Adrenal gland (tissue), 12 donors: ENCODE results near the gene CIART. TPM values are rescaled to one million over a fixed set of nuclear protein-coding genes. Genes with fewer than 3 reads are reported as not detected.

Experiments
- DNase-seq, 7 donors: peaks; one replicate each; pipeline ENCODE4 v3.0.0-alpha.2; 2019 to 2020
- H3K27ac ChIP-seq, 5 donors: fragments of 200-600 bp; sonication (generic) in 4 of 5; 1 replicate in 3 of 5; 2 replicates in 2 of 5; pipeline versions ENCODE4 v1.5.1 to v1.8.0; 2016 to 2020; ENCODE audit warnings: mild to moderate bottlenecking in 1 of 5
- H3K27me3 ChIP-seq: fragments of 200-600 bp; 2 replicates; pipeline ENCODE4 v1.8.0; 2021
- H3K36me3 ChIP-seq, 2 donors: fragments of 200-600 bp; replicated peaks in 1 of 2; 1 replicate in 1 of 2; 2 replicates in 1 of 2; pipeline versions ENCODE4 v1.5.1 to v1.8.0; 2018 to 2022
- H3K4me1 ChIP-seq, 2 donors: fragments of 200-600 bp; replicated peaks in 1 of 2; 1 replicate in 1 of 2; 2 replicates in 1 of 2; pipeline versions ENCODE4 v1.5.1 to v1.8.0; 2018 to 2021
- H3K4me3 ChIP-seq, 4 donors: fragments of 200-600 bp; sonication (generic) in 3 of 4; one replicate each; pipeline ENCODE4 v1.5.1; 2016 to 2018
- H3K9me3 ChIP-seq, 3 donors: fragments of 200-600 bp; sonication (generic) in 1 of 3; replicated peaks in 1 of 3; 1 replicate in 2 of 3; 2 replicates in 1 of 3; pipeline versions ENCODE4 v1.5.1 to v1.8.0; 2016 to 2021
- POLR2A ChIP-seq, 2 donors: fragments of 450-650 bp; IDR thresholded peaks; one replicate each; pipeline ENCODE4 v1.6.1; 2017; ENCODE audit warnings: antibody characterized with exemption in 2 of 2, mild to moderate bottlenecking in 2 of 2, moderate library complexity in 1 of 2
- WGBS, 4 donors: extraction: QIAGEN DNeasy Blood & Tissue Kit in 2 of 4; methylation state at CpG; one replicate each; pipeline versions ENCODE4 v1.1.5 to v1.1.7; 2013 to 2017; 5-methylcytosine and 5-hydroxymethylcytosine counted together
- intact Hi-C, 2 donors: fragments of 100-400 bp; cut with DNase I; formaldehyde crosslinking; loops; one replicate each; pipeline versions ENCODE4 v1.14.1 to v1.15.0; 2022 to 2023
- polyA plus RNA-seq, 3 donors: library from polyadenylated mRNA; stranded (reverse); fragments of 200-250 nt in 2 of 3; fragments of 350-450 nt in 1 of 3; fragmentation: Illumina TruSeq in 1 of 3; extraction: RNeasy Lipid Tissue Mini Kit (QIAGEN cat#74804) in 1 of 3; gene quantifications; one replicate each; pipeline ENCODE4 v1.2.3, GENCODE V29; 2013 to 2014
- total RNA-seq, 9 donors: library from RNA; depleted of rRNA in 4 of 9; stranded (reverse); fragments of >200 nt in 4 of 9; fragments of 120-200 nt in 1 of 9; fragmentation: NEBNext Ultra II Directional in 1 of 9; extraction: Animal tissue kit (Norgen Biotek cat#: 25700) in 1 of 9; gene quantifications; one replicate each; pipeline versions ENCODE4 v1.1.0 to v1.2.4, GENCODE V29; 2013 to 2023
- TF ChIP-seq, protein P1 (sequence below), 6 experiments: fragments of 450-650 bp in 4 of 6; fragments of 200-600 bp in 2 of 6; sonication (generic) in 1 of 6; IDR thresholded peaks; 1 replicate in 5 of 6; 2 replicates in 1 of 6; pipeline versions ENCODE4 v1.5.1 to v1.8.0; 2016 to 2021; ENCODE audit warnings: antibody characterized with exemption in 6 of 6, mild to moderate bottlenecking in 2 of 6, moderate library complexity in 1 of 6
- donor health status: healthy with polysubstance abuse.
- donor health status: Bipolar disorder and iron deficiency.
- donor health status: DM: yes; HTN: yes; CAD: no.
- donor health status: DM: no; HTN: no; CAD: no.
- donor health status: DM: no; HTN: no; CAD: no.
- donor health status: DM: yes; HTN: yes; CAD: no.

Gene CIART
- total and polyA plus RNA-seq, 12 donors = 4.4 to 24.6 (median 9.2) TPM

- Histone ChIP-seq H3K4me1 (peaks cover 5 to 7% of the 10 kb centered on the region in 2 donors), H3K36me3 (peaks cover 0 to 17% of the 10 kb centered on the region in 2 donors), H3K27me3 (no peaks in the 10 kb centered on the region), H3K4me3 (no peak overlapping the region), H3K27ac (no peak overlapping the region), H3K9me3 (no peaks in the 10 kb centered on the region)
- no peak for TF ChIP-seq POLR2A (IDR thresholded peaks at IDR 0.05)
- TF ChIP-seq, protein P1, sequence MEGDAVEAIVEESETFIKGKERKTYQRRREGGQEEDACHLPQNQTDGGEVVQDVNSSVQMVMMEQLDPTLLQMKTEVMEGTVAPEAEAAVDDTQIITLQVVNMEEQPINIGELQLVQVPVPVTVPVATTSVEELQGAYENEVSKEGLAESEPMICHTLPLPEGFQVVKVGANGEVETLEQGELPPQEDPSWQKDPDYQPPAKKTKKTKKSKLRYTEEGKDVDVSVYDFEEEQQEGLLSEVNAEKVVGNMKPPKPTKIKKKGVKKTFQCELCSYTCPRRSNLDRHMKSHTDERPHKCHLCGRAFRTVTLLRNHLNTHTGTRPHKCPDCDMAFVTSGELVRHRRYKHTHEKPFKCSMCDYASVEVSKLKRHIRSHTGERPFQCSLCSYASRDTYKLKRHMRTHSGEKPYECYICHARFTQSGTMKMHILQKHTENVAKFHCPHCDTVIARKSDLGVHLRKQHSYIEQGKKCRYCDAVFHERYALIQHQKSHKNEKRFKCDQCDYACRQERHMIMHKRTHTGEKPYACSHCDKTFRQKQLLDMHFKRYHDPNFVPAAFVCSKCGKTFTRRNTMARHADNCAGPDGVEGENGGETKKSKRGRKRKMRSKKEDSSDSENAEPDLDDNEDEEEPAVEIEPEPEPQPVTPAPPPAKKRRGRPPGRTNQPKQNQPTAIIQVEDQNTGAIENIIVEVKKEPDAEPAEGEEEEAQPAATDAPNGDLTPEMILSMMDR (IDR thresholded peaks at IDR 0.05) = no peak
- DNase-seq = no peak
- WGBS, 4 donors = 89 to 95% (median 90%) methylated on average over 4 of the region's 4 CpGs
- intact Hi-C loops = no loop called here
Measured at GRCh38 chr1:150288822-150289221, 6.5 kb downstream of the CIART start.

GRCh38 chr1:150293433-150294253 lies 11.3 kb downstream of the CIART start, which contains the start of gene MRPS21:
Gene MRPS21 (plus strand): TSS chr1:150293861. CDS start chr1:150294367, 506 bp downstream.
- Histone ChIP-seq H3K36me3 (peaks cover 0 to 14% of the 10 kb centered on the region in 2 donors), H3K27me3 (no peaks in the 10 kb centered on the region), H3K4me1 (peaks cover 12 to 15% of the 10 kb centered on the region in 2 donors), H3K4me3 (peak within 1 kb of the TSS; percentile 31 to 88 (median 72)), H3K9me3 (no peaks in the 10 kb centered on the region), H3K27ac (peak within 1 kb of the TSS; percentile 49 to 85 (median 81))
- intact Hi-C loops = no loop called here
- TF ChIP-seq, protein P1 (IDR thresholded peaks at IDR 0.05) = no peak
- peak; percentile 42 to 88 for TF ChIP-seq POLR2A (IDR thresholded peaks at IDR 0.05)
- 3 to 7% (median 5%) methylated on average over 31 to 43 of the region's 43 CpGs for WGBS, 4 donors
- peak; percentile 90 to 97 (median 94) for DNase-seq

DNA sequence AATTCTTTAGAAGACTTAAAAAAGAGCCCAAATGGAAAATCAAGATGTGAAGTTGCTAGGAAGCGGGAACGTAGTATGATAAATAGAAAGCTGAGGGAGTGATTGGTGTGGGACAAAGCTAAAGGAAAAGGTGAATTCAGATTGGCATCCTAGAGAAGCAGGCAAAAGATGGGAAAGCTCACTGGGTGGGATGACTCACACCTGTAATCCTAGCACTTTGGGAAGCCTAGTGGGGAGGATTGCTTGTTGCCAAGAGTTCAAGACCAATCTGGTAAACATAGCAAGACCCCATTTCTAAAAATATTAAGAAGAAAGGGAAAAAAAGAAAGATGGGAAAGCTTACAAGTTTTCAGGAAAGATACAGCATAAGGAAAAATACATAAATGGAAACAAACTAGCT lies 13.1 kb downstream of the CIART start:
- H3K27me3 ChIP-seq = no peaks in the 10 kb centered on the region
- H3K27ac ChIP-seq = no peak overlapping the region
- intact Hi-C loops = no loop called here
- DNase-seq = no peak
- H3K4me1 ChIP-seq = peaks cover 12 to 15% of the 10 kb centered on the region in 2 donors
- no peaks in the 10 kb centered on the region for H3K9me3 ChIP-seq
- peaks cover 0 to 16% of the 10 kb centered on the region in 2 donors for H3K36me3 ChIP-seq
- no peak overlapping the region for H3K4me3 ChIP-seq
- TF ChIP-seq POLR2A (IDR thresholded peaks at IDR 0.05) = no peak
- TF ChIP-seq, protein P1 (IDR thresholded peaks at IDR 0.05) = no peak
- WGBS, 4 donors = 95 to 100% (median 97%) methylated on average over 2 of the region's 2 CpGs

DNA sequence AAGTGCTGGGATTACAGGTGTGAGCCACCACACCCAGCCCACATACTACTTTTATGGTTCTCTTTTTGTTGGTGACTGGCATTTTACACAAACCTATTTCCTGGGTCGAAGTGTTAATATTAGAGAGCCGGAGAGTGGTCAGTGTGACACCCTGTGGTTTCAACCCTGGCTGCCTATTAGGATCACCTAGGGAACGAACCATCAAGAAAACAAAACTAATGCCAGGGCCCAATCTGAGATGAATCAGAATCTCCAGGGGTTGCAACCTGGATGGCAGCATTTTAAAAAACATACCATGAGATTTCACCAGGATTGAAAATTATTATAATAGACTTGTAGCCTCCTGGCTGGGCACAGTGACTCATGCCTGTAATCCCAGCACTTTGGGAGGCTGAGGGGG lies 17.4 kb downstream of the CIART start:
- Histone ChIP-seq H3K4me3 (no peak overlapping the region), H3K4me1 (peaks cover 3 to 21% of the 10 kb centered on the region in 2 donors), H3K27me3 (no peaks in the 10 kb centered on the region), H3K36me3 (peaks cover 0 to 31% of the 10 kb centered on the region in 2 donors), H3K9me3 (no peaks in the 10 kb centered on the region), H3K27ac (no peak overlapping the region)
- intact Hi-C loops = no loop called here
- WGBS, 4 donors = 90 to 95% (median 92%) methylated on average over 3 of the region's 3 CpGs
- no peak for DNase-seq
- TF ChIP-seq, protein P1 (IDR thresholded peaks at IDR 0.05) = no peak
- TF ChIP-seq POLR2A (IDR thresholded peaks at IDR 0.05) = no peak
